Measurements from ENCODE around the gene USP22. TPM values are rescaled to one million over a fixed set of nuclear protein-coding genes. Genes with fewer than 3 reads are reported as not detected.

Gene USP22
- total RNA-seq, 3 donors from 2014 or later = 162 to 168 (median 168) TPM

DNA sequence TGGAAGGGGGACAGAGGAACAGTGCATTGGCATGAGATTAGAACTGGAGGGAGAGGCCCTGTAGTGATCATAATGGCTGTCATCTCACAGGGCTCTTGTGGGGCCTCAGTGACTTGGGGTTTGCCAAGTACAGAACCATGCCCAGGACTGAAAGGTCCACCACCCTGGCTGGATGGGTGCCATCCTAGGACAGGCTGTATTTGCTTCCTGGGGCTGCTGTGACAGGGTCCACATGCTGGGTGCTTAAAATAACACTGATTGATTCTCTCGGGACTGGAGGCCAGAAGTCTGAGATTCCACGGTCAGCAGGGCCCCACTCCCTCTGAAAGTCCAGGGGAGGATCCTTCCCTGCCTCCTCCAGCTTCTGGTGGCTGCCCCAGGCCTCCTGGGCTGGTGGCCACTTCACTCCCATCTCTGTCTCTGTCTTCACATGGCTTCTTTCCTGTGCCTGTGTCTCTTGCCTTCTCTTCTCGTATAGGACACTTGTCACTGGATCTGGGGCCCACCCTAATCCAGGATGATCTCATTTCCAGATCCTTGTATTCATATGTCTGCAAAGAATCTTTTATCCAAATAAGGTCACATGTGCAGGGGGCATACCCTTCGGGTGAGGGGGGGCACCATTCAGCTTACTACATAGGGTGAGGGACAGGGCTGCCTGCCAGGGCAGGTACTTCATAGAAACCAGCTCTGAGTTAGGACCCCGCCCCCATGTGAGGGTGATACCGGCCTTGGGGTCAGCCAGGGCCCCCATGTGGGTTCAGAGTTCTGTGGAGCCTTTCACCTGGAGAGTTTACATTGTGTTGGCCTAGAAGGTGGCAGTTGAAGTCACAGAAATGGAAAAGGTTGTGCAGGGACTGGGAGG, 52.6 kb downstream of the USP22 start:
- Histone ChIP-seq H3K4me3 (no peak overlapping the region), H3K4me1 (ENCODE audit: low read depth) (peaks cover 3% of the 10 kb centered on the region), H3K9me3 (no peaks in the 10 kb centered on the region), H3K36me3 (ENCODE audit: low read depth) (no peaks in the 10 kb centered on the region)
- ATAC-seq = no peak
- TF ChIP-seq, protein P1, sequence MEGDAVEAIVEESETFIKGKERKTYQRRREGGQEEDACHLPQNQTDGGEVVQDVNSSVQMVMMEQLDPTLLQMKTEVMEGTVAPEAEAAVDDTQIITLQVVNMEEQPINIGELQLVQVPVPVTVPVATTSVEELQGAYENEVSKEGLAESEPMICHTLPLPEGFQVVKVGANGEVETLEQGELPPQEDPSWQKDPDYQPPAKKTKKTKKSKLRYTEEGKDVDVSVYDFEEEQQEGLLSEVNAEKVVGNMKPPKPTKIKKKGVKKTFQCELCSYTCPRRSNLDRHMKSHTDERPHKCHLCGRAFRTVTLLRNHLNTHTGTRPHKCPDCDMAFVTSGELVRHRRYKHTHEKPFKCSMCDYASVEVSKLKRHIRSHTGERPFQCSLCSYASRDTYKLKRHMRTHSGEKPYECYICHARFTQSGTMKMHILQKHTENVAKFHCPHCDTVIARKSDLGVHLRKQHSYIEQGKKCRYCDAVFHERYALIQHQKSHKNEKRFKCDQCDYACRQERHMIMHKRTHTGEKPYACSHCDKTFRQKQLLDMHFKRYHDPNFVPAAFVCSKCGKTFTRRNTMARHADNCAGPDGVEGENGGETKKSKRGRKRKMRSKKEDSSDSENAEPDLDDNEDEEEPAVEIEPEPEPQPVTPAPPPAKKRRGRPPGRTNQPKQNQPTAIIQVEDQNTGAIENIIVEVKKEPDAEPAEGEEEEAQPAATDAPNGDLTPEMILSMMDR (IDR thresholded peaks at IDR 0.05) = no peak
- intact Hi-C loops (cut with DNase I, micrococcal nuclease) = no loop called here
- peak in 1 of 3 donors; percentile 3 for DNase-seq

DNA sequence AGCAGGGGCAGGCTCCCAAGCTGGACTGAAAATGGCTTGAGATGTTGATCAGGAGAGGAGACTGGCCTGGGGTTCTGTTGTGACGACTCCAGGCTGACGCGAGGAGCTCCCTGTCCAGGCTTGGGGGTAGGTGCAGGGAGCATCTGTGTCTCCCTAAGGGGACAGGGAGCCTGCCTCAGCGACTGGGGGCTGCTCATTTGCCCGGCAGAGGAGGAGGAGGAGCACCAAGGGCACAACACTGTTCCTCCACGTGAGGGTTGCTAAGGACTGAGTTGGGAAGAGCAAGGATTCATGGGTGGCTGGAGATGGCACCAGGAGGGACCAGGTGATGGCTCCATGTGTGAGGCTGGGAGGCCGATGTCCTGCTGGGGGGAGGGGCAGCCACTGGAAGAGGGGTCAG, 53.3 kb downstream of the USP22 start:
- intact Hi-C loops (cut with DNase I, micrococcal nuclease) = no loop called here
- no peaks in the 10 kb centered on the region for H3K9me3 ChIP-seq
- peaks cover 3% of the 10 kb centered on the region for H3K4me1 ChIP-seq (ENCODE audit: low read depth)
- ATAC-seq = no peak
- H3K36me3 ChIP-seq (ENCODE audit: low read depth) = no peaks in the 10 kb centered on the region
- H3K4me3 ChIP-seq = no peak overlapping the region
- TF ChIP-seq, protein P1 (IDR thresholded peaks at IDR 0.05) = no peak
- peak in 1 of 3 donors; percentile 9 for DNase-seq

DNA sequence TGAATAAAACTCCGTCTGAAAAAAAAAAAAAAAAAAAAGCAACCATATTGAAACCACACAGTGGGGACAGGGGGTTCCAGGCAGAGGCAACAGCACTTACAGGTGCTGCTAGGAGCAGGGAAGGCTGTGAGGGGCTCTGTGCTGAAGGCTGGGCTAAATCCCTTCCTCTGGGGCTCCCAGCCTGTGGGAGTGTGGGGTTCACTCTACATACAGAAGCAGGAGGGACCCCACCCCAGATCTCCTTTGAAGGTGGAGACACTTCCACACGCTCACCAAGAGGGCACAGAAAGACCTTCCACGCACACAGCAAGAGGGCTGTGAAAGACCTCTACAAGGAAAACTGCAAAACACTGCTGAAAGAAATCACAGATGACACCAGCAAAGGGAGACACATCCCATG, 53.9 kb downstream of the USP22 start:
- H3K36me3 ChIP-seq (ENCODE audit: low read depth) = no peaks in the 10 kb centered on the region
- TF ChIP-seq, protein P1 (IDR thresholded peaks at IDR 0.05) = no peak
- DNase-seq = no peak
- peaks cover 3% of the 10 kb centered on the region for H3K4me1 ChIP-seq (ENCODE audit: low read depth)
- H3K9me3 ChIP-seq = no peaks in the 10 kb centered on the region
- intact Hi-C loops (cut with DNase I, micrococcal nuclease) = no loop called here
- ATAC-seq = no peak
- H3K4me3 ChIP-seq = no peak overlapping the region

DNA sequence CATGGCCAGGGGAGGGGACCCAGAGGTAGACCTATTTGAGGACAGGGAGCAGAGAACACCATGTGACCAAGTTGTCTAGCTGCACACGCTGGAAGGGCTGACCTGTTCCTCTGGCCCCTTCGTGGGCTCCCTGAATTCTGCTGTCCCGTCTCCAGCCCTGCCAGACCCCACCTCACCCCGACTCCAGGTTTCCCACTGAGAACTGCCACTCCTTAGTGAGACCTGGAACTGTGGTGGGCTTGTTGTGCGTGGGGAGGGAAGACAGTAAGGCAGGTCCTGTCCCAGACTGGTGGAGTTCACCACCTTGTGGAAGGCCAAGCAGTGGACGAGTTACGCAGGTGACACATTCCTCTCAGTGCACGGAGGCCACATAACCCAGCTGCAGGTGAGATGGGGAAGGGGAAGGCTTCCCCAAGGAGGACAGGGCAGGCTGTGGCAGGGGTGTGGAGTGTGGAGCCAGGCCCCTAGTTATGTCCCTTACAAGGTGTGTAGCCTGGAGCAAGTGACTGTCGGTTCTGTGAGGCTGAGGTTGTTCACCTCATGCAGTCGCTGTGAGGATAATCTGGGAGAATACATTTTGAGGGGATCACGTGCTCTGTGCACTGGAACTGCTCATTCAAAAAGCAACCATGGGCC, 54.7 kb downstream of the USP22 start:
- DNase-seq = no peak

DNA sequence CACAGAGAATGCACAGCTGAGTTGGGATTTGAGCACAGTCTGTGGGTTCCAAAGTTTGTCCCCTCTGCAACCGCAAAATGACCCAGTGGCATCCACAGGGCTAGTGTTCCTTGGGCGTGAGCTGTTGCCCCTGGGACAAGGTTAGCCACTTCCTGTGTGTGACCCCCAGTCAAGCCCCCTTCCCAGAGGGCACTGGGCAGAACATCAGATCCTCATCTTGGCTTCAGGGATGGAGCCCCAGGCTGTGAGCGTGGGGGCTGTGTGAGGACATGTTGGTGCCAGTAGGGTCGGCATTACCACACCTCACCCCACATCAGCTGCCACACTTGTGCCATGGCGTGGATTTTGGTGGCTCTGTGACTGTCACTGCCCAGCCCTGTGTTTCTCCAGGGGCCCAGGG, 55.3 kb downstream of the USP22 start:
- H3K4me3 ChIP-seq = no peak overlapping the region
- DNase-seq (no peak), ATAC-seq (no peak)
- no peaks in the 10 kb centered on the region for H3K9me3 ChIP-seq
- TF ChIP-seq, protein P1 (IDR thresholded peaks at IDR 0.05) = no peak
- no peaks in the 10 kb centered on the region for H3K4me1 ChIP-seq (ENCODE audit: low read depth)
- no peaks in the 10 kb centered on the region for H3K36me3 ChIP-seq (ENCODE audit: low read depth)
- intact Hi-C loops (cut with DNase I, micrococcal nuclease) = no loop called here

More for the DNA sequence above, 54.7 kb downstream of the USP22 start:
- ATAC-seq = no peak
- Histone ChIP-seq H3K36me3 (ENCODE audit: low read depth) (no peaks in the 10 kb centered on the region), H3K9me3 (no peaks in the 10 kb centered on the region), H3K4me1 (ENCODE audit: low read depth) (peaks cover 3% of the 10 kb centered on the region), H3K4me3 (no peak overlapping the region)
- intact Hi-C loops (cut with DNase I, micrococcal nuclease) = no loop called here
- TF ChIP-seq, protein P1 (IDR thresholded peaks at IDR 0.05) = no peak
